Tibial nerve (tissue), 4 donors: ENCODE measurements around the gene TPD52L1. TPM values are rescaled to one million over a fixed set of nuclear protein-coding genes. Genes with fewer than 3 reads are reported as not detected.

Experiments
- DNase-seq, 2 donors: peaks; one replicate each; pipeline ENCODE4 v3.0.0-alpha.2; 2019; ENCODE audit warnings: low spot score in 2 of 2
- H3K27ac ChIP-seq, 4 donors: fragments of 200-600 bp; sonication (generic) in 3 of 4; one replicate each; pipeline ENCODE4 v1.5.1; 2017 to 2019; ENCODE audit warnings: mild to moderate bottlenecking in 1 of 4
- H3K27me3 ChIP-seq, 2 donors: fragments of 200-600 bp; sonication (generic) in 1 of 2; one replicate each; pipeline versions ENCODE4 v1.5.1 to v1.6.0; 2017 to 2019
- H3K36me3 ChIP-seq, 3 donors: fragments of 200-600 bp; sonication (generic); one replicate each; pipeline ENCODE4 v1.5.1; 2018 to 2019
- H3K4me1 ChIP-seq, 4 donors: fragments of 200-600 bp; sonication (generic) in 3 of 4; one replicate each; pipeline ENCODE4 v1.5.1; 2017 to 2019
- H3K4me3 ChIP-seq, 4 donors: fragments of 200-600 bp; sonication (generic) in 3 of 4; one replicate each; pipeline ENCODE4 v1.5.1; 2017 to 2019; ENCODE audit warnings: mild to moderate bottlenecking in 1 of 4, moderate library complexity in 1 of 4
- H3K9me3 ChIP-seq, 4 donors: fragments of 200-600 bp; sonication (generic) in 3 of 4; one replicate each; pipeline ENCODE4 v1.5.1; 2017 to 2019
- EP300 ChIP-seq, 2 donors: sonication (generic); formaldehyde crosslinking; IDR thresholded peaks; one replicate each; pipeline ENCODE4 v1.6.1; 2017; ENCODE audit warnings: antibody characterized with exemption in 2 of 2, mild to moderate bottlenecking in 1 of 2
- POLR2A ChIP-seq, 2 donors: fragments of 450-650 bp; IDR thresholded peaks; one replicate each; pipeline ENCODE4 v1.6.1; 2017; ENCODE audit warnings: antibody characterized with exemption in 2 of 2, mild to moderate bottlenecking in 2 of 2, moderate library complexity in 2 of 2
- WGBS, 2 donors: methylation state at CpG; one replicate each; pipeline ENCODE4 v1.1.5; 2018; 5-methylcytosine and 5-hydroxymethylcytosine counted together
- total RNA-seq, 4 donors: library from RNA; depleted of rRNA; stranded (reverse); fragments of >200 nt; gene quantifications; one replicate each; pipeline ENCODE4 v1.1.0, GENCODE V29; 2016
- TF ChIP-seq, protein P1 (sequence below), 5 experiments: fragments of 200-600 bp in 3 of 5; fragments of 450-650 bp in 2 of 5; sonication (generic) in 3 of 5; IDR thresholded peaks; one replicate each; pipeline ENCODE4 v1.5.1; 2016 to 2019; ENCODE audit warnings: antibody characterized with exemption in 5 of 5, mild to moderate bottlenecking in 3 of 5, moderate library complexity in 2 of 5

Gene TPD52L1
- total RNA-seq, 4 donors from 2014 or later = 28.8 to 55.0 (median 45.6) TPM

- 79 to 84% methylated on average over 6 of the region's 6 CpGs for WGBS, 2 donors
- TF ChIP-seq POLR2A (IDR thresholded peaks at IDR 0.05) (no peak), EP300 (IDR thresholded peaks at IDR 0.05) (no peak)
- TF ChIP-seq, protein P1, sequence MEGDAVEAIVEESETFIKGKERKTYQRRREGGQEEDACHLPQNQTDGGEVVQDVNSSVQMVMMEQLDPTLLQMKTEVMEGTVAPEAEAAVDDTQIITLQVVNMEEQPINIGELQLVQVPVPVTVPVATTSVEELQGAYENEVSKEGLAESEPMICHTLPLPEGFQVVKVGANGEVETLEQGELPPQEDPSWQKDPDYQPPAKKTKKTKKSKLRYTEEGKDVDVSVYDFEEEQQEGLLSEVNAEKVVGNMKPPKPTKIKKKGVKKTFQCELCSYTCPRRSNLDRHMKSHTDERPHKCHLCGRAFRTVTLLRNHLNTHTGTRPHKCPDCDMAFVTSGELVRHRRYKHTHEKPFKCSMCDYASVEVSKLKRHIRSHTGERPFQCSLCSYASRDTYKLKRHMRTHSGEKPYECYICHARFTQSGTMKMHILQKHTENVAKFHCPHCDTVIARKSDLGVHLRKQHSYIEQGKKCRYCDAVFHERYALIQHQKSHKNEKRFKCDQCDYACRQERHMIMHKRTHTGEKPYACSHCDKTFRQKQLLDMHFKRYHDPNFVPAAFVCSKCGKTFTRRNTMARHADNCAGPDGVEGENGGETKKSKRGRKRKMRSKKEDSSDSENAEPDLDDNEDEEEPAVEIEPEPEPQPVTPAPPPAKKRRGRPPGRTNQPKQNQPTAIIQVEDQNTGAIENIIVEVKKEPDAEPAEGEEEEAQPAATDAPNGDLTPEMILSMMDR (IDR thresholded peaks at IDR 0.05) = no peak
- Histone ChIP-seq H3K4me1 (no peaks in the 10 kb centered on the region), H3K36me3 (no peaks in the 10 kb centered on the region), H3K4me3 (no peak overlapping the region), H3K27ac (no peak overlapping the region), H3K9me3 (no peaks in the 10 kb centered on the region), H3K27me3 (no peaks in the 10 kb centered on the region)
- DNase-seq = no peak
Measured at GRCh38 chr6:125173341-125174095, 19.9 kb downstream of the TPD52L1 start.

- H3K27me3 ChIP-seq = no peaks in the 10 kb centered on the region
- no peaks in the 10 kb centered on the region for H3K36me3 ChIP-seq
- H3K4me3 ChIP-seq = no peak overlapping the region
- no peak for DNase-seq
- no peaks in the 10 kb centered on the region for H3K9me3 ChIP-seq
- no peak overlapping the region for H3K27ac ChIP-seq
- TF ChIP-seq EP300 (IDR thresholded peaks at IDR 0.05) (no peak), POLR2A (IDR thresholded peaks at IDR 0.05) (no peak)
- TF ChIP-seq, protein P1 (IDR thresholded peaks at IDR 0.05) = no peak
- WGBS, 2 donors = 59 to 67% methylated on average over 1 of the region's 1 CpG
- no peaks in the 10 kb centered on the region for H3K4me1 ChIP-seq
Measured at GRCh38 chr6:125174626-125175025, 21.1 kb downstream of the TPD52L1 start.

GRCh38 chr6:125175466-125176048 is 22.0 kb downstream of the TPD52L1 start:
- TF ChIP-seq POLR2A (IDR thresholded peaks at IDR 0.05) = no peak
- TF ChIP-seq EP300 (IDR thresholded peaks at IDR 0.05) = no peak
- TF ChIP-seq, protein P1 (IDR thresholded peaks at IDR 0.05) = no peak
- Histone ChIP-seq H3K4me3 (no peak overlapping the region), H3K4me1 (no peaks in the 10 kb centered on the region), H3K27me3 (no peaks in the 10 kb centered on the region), H3K27ac (no peak overlapping the region), H3K36me3 (no peaks in the 10 kb centered on the region), H3K9me3 (no peaks in the 10 kb centered on the region)
- WGBS, 2 donors = 91 to 94% methylated on average over 1 of the region's 1 CpG
- DNase-seq = no peak

GRCh38 chr6:125182237-125183008 is 28.9 kb downstream of the TPD52L1 start:
- H3K4me1 ChIP-seq = no peaks in the 10 kb centered on the region
- H3K36me3 ChIP-seq = no peaks in the 10 kb centered on the region
- no peak overlapping the region for H3K4me3 ChIP-seq
- TF ChIP-seq POLR2A (IDR thresholded peaks at IDR 0.05) (no peak), EP300 (IDR thresholded peaks at IDR 0.05) (no peak)
- TF ChIP-seq, protein P1 (IDR thresholded peaks at IDR 0.05) = no peak
- no peak overlapping the region for H3K27ac ChIP-seq
- H3K27me3 ChIP-seq = no peaks in the 10 kb centered on the region
- no peak for DNase-seq
- WGBS, 2 donors = 77 to 78% methylated on average over 6 of the region's 6 CpGs
- no peaks in the 10 kb centered on the region for H3K9me3 ChIP-seq

DNA sequence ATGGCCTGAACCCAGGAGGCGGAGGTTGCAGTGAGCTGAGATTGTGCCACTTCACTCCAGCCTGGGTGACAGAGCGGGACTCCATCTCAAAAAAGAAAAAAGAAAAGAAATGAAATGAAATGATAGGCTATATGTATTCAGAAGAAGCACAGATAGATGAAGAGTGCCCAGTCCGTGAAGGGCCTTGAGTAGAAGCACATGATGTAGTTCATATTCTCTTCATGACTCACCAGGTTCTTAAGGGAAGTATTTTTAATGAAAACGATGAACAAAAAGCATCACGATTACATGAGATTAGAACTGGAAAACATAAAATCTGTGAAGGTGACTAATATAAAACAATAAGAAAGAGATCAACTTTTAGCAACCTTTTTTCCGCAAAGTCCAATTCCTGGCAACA is 29.8 kb downstream of the TPD52L1 start:
- no peaks in the 10 kb centered on the region for H3K4me1 ChIP-seq

More for the DNA sequence above, 29.8 kb downstream of the TPD52L1 start:
- Histone ChIP-seq H3K4me3 (no peak overlapping the region), H3K27ac (no peak overlapping the region), H3K27me3 (no peaks in the 10 kb centered on the region), H3K9me3 (no peaks in the 10 kb centered on the region), H3K36me3 (no peaks in the 10 kb centered on the region)
- DNase-seq = no peak
- 93 to 96% methylated on average over 6 of the region's 6 CpGs for WGBS, 2 donors
- TF ChIP-seq EP300 (IDR thresholded peaks at IDR 0.05) (no peak), POLR2A (IDR thresholded peaks at IDR 0.05) (no peak)
- TF ChIP-seq, protein P1 (IDR thresholded peaks at IDR 0.05) = no peak
